Medulla oblongata (tissue), 1 donor: ENCODE measurements around the gene PDE4B.

ENCODE experiments used
- DNase-seq: peaks from one replicate; pipeline ENCODE4 v3.0.0-alpha.2; 2015; ENCODE audit errors: extremely low spot score

PDE4B gene

DNA sequence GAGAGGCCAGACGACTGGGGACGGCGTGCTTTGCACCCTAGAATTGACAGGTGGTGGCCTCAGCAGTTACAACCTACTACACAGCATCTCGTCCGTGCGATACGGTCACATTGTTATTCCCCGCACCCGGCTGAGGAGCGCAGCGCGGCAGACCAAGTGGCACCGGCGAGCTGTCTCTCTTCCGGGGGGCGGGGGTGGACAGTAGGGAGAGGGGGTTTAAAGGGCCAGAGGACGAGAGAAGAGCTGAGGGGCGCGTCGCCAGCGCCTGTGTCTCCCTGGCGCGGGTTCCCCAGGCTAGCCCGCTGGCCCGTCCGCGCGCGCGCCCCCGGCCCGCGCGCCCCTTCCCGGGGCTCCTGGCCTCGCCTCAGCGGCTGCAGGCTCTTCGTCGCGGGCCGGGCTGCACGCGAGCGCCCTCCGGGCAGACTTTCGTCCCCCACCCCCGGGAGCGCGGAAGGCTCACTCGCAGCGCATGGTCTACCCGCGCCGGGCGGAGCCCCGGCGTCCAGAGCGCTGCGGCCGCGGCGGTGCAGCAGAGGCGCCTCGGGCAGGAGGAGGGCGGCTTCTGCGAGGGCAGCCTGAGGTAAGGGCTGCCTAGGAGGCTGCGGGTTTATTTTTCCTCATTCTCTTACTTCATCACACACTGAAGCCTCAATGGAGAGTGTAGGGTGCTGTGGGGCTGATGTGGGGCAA, at the start of gene PDE4B:
TSS of gene PDE4B (plus strand) at position 227 of the 690 bp plus-strand sequence.
- DNase-seq, result no peak

DNA sequence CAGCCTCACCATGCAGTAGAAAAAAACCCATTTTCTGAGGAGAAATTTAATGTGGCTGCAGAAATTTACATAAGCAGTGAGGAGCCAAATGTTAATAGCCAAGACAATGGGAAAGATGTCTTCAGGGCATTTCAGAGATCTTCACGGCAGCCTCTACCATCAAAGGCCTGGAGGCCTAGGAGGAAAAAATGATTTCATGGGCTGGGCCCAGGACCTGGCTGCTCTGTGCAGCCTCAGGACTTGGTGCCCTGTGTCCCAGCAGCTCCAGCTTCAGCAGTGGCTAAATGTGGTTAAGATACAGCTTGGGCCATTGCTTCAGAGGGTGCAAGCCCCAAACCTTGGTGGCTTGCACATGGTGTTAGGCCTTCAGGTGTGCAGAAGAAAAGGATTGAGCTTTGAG, 48.0 kb upstream of the PDE4B start:
- DNase-seq, result no peak

GRCh38 chr1:65751961-65752360, 40.7 kb upstream of the PDE4B start:
- DNase-seq, result no peak

- DNase-seq, result no peak
Observed at GRCh38 chr1:65756616-65757015, 36.1 kb upstream of the PDE4B start.

DNA sequence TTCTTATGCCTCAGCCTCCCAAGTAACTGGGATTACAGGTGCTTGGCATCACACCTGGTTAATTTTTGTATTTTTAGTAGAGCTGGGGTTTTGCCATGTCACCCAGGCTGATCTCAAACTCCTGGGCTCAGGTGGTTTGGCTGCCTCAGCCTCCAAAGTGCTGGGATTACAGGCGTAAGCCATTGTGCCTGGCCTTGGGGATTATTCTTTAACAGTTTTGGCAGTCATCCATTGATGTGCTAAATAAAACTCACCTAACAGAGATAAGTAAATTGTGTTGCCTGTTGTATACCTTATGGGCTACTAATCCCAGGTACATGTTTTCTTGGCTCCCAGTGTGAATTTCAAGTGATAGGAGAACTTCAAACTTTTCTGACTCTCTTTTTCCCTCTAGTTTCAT, 35.2 kb upstream of the PDE4B start:
- DNase-seq, result no peak

DNA sequence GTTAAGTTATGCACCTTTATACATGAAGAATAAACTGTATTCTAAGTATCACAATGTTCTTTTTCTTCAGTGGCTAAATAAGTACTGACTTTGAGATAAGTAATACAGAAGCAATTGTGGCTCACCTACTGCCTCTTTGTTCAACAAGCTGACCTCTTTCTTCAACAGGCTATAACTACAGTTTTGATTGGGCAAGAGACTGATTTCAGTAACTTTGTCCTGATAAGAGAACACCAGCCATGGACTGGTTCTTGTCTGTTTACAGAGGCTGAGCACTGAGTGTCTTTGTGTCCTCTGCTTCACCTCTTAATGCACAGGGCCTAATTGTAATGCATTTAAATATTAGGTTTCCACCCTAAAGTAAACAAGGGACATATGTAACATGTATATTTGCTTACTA, 34.6 kb upstream of the PDE4B start:
- DNase-seq, result no peak

DNA sequence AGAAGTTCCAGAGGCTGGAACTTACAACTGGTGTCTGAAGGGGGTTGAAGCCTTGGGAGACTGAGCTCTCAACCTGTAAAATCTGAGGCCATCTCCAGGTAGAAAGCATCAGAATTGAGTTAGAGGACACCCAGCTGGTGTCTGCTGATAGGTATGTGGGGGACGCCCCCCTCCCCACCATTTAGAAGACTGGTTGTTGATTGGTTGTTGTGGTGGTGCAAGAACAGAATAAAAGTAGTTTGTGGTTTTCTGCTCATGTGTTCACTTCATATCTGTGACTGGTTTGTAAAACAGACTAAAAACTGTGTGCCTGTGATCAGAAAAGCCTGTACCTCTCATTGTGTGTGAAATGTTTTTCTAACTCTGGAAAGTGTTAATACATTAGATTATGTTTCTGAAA, 33.2 kb upstream of the PDE4B start:
- no peak for DNase-seq

GRCh38 chr1:65762081-65762862, 30.4 kb upstream of the PDE4B start:
- no peak for DNase-seq

DNA sequence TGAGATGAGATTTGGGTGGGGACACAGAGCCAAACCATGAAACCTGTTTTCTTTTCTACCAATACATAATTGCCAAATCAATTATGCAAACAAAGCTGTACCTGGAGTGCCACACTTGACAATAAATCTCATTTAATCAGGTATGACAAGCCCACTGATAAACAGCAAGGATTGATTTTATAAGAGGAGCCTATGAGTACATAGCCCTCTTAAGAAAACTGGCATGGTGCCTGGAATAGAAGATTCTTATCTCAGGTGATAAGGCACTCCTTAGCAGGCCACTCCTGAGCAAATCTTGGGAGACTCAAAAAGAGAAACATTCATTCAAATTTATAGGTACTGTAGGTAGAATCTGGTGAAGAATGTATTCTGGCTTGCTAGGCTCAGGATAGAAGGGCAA, 28.6 kb upstream of the PDE4B start:
- DNase-seq, result no peak

- no peak for DNase-seq
Observed at GRCh38 chr1:65765631-65766030, 27.1 kb upstream of the PDE4B start.

DNA sequence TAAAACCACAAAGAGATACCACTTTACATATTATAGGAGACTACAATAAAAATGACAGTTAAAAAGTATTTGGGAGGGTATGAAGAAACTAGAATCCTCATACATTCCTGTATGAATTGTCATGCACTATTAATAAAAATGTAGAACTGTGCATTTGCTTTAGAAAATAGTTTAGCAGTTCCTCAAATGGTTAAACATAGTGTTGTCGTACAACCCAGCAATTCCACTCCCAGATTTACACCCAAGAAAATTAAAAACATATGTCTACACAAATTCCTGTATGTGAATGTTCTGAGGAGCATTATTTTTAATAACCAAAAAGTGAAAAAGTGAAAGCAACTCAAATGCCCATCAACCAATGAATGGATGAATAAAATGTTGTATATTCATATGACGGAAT, 23.1 kb upstream of the PDE4B start:
- no peak for DNase-seq

DNA sequence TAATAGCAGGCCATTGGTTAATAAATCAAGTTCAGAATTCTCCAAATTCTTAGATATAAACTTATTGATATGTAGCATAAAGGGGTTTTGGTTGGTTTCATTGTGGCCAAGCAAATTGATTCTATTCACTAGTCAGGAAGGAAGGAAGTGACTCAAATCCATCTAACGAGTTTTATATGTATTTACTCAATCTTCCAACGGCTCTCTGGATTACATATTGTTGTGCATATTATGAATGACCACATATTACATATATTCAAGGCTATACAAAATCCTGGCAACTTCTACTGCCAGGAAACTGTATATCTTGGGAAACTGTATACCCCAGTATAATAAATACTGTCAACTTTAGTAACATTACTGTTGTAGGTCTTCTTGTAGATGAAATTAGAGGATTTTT, 20.1 kb upstream of the PDE4B start:
- no peak for DNase-seq

DNA sequence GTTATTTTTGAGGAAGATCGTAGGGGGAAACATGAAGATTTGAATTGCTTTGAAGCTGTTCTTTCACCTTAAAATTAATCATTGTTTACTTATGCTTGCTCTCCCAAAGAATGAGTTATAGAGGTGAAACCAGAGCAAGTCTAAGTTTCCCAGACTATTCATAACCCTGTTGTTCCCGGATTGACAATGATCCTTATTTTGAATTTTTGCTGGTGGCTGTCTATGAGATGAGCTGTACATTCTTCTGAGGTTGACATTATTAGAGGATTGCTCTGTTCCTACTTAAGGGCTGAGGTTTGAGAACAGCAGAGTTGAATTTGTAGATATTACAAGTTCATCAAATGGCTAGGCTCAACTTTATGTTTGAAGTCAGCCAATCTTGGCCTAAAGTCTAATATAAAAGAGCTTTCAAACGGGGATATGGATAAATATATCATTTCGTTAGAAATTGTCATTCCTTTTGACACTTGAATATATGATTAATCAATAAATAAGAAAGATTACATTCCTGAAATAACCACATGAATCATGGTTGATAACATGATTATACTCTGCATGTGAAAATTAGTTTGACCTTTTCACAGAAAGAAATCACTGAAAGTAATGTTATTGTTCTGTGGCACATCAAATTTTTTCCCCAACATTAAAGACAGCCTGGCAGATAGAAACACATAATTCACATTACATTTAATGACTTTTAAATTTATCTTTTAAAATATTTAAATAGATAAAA, 19.1 kb upstream of the PDE4B start:
- DNase-seq, result no peak

DNA sequence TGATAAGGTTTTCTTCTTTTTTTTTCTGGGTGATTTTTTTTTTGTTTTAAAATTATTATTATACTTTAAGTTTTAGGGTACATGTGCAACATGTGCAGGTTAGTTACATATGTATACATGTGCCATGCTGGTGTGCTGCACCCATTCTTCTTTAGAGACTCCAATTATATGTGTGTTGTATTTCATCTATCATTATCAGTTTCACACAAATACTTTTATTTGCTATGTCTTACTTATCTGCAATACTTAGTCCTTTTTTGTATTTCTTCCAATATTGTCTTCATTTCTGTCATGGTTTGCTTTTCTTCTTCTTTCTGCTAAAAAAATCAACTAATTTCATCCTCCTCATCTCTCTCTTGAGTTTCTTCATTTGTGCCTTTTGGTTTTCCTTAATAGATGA, 3.9 kb upstream of the PDE4B start:
- no peak for DNase-seq

- peak; percentile 51 for DNase-seq
Observed at GRCh38 chr1:65791396-65791795, 1.3 kb upstream of the PDE4B start.

DNA sequence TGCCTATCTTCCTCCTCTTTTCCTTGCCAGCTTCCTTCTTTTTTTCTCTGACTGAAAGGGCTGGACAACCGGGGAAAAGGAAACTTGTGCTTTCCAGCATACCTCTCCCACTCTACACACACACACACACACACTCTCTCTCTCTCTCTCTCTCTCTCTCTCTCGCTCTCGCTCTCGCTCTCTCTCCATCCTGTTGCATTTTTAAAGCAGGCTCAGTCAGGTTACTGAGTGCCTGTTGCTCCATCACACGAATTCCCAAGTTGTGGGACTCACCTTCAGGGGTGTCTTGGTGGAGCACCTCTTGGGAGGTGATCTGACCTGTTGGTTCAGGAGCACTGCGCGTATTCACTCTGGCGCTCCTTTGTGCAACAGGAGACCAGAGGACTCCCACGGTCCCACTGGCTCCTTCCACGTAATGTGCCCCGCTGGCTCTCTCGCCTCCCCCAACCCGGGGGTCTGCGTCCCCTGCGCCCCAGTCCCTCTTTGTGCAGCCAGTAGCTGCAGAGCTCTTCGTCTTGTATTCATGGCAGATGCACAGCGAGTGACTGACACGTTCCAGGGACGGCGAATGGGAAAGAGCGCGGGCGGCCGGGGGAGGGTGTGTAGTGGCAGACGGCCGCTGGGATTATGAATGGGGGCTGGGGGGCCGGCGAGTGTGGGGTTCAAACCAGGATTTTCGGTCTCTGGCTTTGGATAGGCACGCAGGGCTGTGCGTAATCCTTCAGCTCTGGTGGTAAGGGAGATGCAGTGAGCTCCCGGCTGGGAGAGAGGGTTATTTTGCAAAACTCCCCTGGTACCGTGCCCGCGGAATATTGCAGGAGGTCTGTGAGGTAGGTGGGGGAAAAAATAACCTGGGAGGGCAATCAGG, 660 bp upstream of the PDE4B start:
- no peak for DNase-seq

- no peak for DNase-seq
Observed at GRCh38 chr1:65793359-65793732, 651 bp downstream of the PDE4B start.

DNA sequence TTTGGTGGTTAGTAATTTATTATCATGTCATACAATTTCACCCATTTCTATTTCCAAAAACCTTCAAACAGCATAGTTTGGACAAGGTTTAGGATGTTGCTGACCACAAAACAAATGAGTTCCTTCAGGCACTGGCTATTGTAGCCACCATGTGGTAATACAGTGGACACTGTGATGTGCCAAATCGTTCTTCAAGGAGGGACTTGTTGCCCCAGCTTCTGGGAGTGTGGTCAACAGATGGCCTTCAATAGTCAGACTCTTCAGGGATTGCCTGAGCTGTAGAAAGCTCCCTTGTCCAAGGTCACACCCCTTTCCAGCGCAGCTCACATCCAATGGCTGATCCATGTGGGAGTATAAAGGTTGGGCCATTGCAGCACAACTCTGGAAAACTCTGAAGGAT, 2.6 kb downstream of the PDE4B start:
- no peak for DNase-seq

DNA sequence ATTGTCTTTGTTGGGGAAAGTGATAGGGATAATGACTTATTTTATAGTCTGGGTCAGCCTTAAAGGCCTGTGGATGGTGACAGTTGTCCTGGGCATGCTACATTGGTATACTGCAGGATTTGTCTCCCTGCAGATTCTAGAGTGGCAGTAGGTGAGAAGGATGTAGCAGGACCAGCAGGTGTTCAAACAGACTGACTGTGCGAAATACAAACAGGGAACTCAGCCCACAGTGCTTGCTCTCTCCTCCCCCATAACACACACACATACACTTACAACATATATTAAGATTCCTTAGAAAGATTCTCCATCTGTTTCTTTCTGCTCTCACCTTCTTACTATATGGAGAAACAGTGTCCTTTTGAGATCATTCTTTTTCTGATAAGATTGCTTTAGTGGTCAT, 6.9 kb downstream of the PDE4B start:
- no peak for DNase-seq

GRCh38 chr1:65804584-65804983, 11.9 kb downstream of the PDE4B start:
- no peak for DNase-seq

DNA sequence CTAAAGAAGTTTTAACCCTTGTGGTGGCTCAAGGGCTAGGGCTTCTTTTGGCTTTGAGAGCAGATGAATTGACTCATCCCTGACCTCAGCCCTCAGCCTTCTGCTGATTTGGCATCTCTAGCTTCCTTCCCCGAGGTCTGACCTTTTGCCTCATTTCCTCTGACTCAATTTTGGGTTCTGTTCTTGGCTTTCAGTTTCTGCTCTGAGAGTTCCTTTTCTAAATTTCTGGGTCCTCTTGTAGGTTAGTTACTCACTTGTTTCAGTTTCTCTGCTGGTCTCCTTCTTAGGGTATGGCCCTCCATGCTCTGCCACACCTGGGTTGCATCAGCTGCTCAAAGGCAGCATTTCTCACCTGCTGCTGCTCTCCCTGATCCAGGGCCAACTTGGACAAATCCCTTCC, 19.4 kb downstream of the PDE4B start:
- peak; percentile 86 for DNase-seq

DNA sequence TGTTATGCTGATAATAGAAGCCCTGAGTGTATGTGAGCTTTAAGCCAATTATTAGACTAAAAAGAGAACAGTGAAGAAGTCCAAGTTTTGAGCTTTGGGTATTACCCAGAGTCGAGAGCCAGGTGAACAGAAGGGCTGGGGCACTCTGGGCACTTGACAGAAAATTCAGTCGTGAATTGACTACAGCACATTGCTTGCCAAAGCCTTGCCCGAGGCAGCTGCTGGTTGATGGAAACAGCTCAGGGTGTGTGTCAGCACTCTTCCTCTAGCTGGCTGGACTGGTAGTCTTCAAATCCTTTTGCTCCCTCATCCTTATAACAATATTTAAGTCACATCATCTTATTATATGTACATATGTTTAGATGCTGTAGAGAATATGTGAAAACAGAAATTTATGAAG, 21.3 kb downstream of the PDE4B start:
- DNase-seq, result peak; percentile 70
